Measurements from ENCODE around the gene PSMB3.

The PSMB3 gene

DNA sequence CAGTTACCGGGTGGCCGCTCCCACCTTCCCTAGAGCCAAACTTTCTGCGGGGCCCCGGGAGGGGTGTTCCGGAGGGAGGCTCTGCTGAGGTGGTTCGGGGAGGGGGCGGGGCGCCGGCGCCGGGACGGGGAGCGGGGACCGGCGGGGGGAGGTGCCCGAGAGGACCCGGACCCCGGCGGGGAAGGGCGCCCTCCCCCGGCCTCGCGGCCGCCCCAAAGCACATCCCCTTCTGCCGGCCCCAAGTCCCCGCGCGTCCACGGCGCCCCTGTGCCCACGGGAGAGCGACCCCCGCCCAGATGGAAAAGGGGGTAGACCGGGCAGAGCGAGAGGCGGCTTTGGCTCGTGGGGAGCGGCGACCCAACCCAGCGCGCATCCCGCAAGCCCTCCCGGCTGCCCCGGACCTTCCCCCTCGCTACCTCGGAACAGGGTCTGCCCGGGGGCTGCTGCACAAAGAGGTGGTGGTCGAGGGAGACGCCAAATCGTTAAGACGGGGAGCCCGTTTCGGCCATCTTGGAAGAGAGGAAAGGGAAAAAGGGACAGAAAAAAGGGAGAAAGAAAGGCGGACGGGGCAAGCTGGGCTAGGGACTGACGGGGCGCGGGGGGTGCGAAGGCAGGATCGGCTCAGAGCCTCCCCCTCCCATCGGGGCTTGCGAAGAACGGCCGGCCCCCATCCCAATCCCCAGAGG lies 4.9 kb upstream of the PSMB3 start:
- TF ChIP-seq POLR2AphosphoS5 (IDR thresholded peaks at IDR 0.05; ENCODE audit: low read depth, low read length) = no peak
- TF ChIP-seq POLR2A (IDR thresholded peaks at IDR 0.05; ENCODE audit: low read depth, low read length) = no peak
- no peak for TF ChIP-seq TAF1 (IDR thresholded peaks at IDR 0.05; ENCODE audit: borderline replicate concordance, low read depth, low read length)
- DNase-seq (ENCODE audit: insufficient read length) = peak; percentile 43
- FAIRE-seq = no peak

DNA sequence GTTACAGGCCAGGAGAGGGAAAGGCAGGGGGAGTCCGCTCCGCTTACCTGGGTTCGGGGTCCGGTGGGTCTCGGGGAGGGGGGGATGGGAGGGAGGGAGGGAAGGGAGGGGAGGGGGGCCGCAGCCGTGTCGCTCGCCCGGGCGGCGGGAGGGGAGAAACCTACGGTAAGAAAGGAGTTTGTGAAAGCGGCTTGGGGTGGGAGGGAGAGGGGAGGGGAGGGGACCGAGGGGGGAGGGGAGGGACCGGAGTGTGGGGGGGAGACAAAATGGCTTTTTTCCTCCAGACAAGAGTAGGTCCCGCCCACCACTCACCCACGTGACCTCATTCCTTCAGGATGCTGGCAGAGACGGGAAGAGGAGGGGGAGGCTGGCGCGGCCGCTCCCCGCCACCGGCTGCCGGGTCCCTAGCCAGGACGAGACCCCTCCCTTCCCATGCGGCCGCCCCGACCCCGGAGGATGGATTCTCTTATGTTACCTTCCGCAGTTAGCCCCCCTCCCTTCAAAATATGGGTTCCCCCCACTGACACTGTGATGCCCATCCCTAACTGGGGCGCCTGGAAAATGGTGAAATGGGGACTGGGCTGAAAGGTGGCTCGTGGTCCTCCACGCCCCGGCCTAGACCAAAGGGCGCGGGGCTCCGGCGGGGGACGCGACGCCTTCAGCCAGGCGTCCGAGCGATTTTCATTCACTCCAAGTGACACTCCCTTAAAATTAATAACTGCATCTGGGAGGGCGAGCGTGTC lies 4.2 kb upstream of the PSMB3 start, which contains the start of gene PCGF2:
Gene PCGF2, minus strand, starts transcription at position 188 of the 743 bp plus-strand sequence. CDS start 7,934 bp downstream, outside the sequence.
- FAIRE-seq (no peak), DNase-seq (ENCODE audit: insufficient read length) (no peak)
- TF ChIP-seq TAF1 (IDR thresholded peaks at IDR 0.05; ENCODE audit: borderline replicate concordance, low read depth, low read length) (no peak), POLR2A (IDR thresholded peaks at IDR 0.05; ENCODE audit: low read depth, low read length) (no peak), POLR2AphosphoS5 (IDR thresholded peaks at IDR 0.05; ENCODE audit: low read depth, low read length) (no peak)

DNA sequence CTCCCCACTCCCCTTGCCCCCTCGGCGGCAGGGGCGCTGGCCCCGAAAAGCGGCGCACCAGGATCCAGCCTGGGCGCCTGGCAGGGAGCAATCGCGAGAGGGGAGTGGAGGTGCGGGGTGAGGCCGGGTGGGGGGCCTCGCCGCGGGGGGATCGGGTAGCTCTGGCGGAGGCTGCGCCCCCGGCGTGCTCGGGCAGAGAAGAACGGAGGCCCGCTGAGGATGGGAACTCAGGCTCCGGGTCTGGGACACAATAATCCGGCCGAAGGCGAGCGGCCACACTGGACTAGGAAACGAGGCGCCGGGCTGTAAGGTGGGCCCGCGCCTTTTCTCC lies 3.7 kb upstream of the PSMB3 start:
- FAIRE-seq (no peak), DNase-seq (ENCODE audit: insufficient read length) (no peak)
- TF ChIP-seq POLR2A (IDR thresholded peaks at IDR 0.05; ENCODE audit: low read depth, low read length) = no peak
- TF ChIP-seq POLR2AphosphoS5 (IDR thresholded peaks at IDR 0.05; ENCODE audit: low read depth, low read length) = no peak

GRCh38 chr17:38749223-38750043 lies 3.1 kb upstream of the PSMB3 start:
- DNase-seq (ENCODE audit: insufficient read length) = no peak
- no peak for TF ChIP-seq POLR2A (IDR thresholded peaks at IDR 0.05; ENCODE audit: low read depth, low read length)
- no peak for TF ChIP-seq POLR2AphosphoS5 (IDR thresholded peaks at IDR 0.05; ENCODE audit: low read depth, low read length)
- no peak for TF ChIP-seq TAF1 (IDR thresholded peaks at IDR 0.05; ENCODE audit: borderline replicate concordance, low read depth, low read length)
- no peak for FAIRE-seq

- TF ChIP-seq TAF1 (IDR thresholded peaks at IDR 0.05; ENCODE audit: borderline replicate concordance, low read depth, low read length) = no peak
- TF ChIP-seq POLR2AphosphoS5 (IDR thresholded peaks at IDR 0.05; ENCODE audit: low read depth, low read length) = no peak
- no peak for TF ChIP-seq POLR2A (IDR thresholded peaks at IDR 0.05; ENCODE audit: low read depth, low read length)
- FAIRE-seq (no peak), DNase-seq (ENCODE audit: insufficient read length) (no peak)
Observed at GRCh38 chr17:38750044-38750311, 2.6 kb upstream of the PSMB3 start.

DNA sequence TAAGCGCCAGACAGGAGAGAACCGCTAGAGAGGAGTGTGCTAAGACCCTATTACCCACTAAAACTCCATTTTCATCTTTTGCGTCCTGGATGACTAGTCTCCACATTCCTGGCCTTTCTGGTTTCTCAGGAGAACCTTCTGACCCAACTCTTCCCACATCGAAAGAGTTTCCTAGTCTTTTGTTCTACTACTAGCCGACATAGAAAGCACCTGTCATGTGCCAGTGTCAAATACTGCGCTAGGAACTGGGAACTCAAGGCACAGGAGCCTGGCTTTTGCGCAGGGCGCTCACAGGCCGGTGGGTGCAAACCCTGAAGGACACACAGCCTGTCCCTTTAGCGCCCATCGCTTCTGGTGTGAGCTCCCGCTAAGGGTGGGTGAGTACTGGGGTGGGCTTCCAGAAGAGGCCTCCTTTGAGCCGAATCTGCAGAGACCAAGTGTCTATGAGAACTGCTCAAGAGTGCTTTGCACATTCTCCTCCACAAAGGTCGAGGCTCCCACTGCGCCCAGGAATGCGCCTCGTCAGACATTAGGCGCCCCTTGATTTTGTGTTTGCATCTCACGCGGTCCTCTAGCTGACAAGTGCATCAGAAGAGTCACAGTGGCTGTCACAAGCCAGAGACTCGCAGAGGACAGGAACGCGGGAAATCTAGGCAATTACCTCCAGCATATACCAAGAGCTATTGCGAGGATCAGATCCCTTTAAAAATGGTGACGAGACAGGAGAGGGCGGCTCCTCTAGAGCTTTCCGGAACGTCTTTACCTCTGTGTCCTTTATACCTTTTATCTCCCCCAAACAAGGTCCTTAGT lies 2.0 kb upstream of the PSMB3 start:
- TF ChIP-seq TAF1 (IDR thresholded peaks at IDR 0.05; ENCODE audit: borderline replicate concordance, low read depth, low read length) (no peak), POLR2AphosphoS5 (IDR thresholded peaks at IDR 0.05; ENCODE audit: low read depth, low read length) (no peak), POLR2A (IDR thresholded peaks at IDR 0.05; ENCODE audit: low read depth, low read length) (no peak)
- FAIRE-seq = no peak
- DNase-seq (ENCODE audit: insufficient read length) = no peak

DNA sequence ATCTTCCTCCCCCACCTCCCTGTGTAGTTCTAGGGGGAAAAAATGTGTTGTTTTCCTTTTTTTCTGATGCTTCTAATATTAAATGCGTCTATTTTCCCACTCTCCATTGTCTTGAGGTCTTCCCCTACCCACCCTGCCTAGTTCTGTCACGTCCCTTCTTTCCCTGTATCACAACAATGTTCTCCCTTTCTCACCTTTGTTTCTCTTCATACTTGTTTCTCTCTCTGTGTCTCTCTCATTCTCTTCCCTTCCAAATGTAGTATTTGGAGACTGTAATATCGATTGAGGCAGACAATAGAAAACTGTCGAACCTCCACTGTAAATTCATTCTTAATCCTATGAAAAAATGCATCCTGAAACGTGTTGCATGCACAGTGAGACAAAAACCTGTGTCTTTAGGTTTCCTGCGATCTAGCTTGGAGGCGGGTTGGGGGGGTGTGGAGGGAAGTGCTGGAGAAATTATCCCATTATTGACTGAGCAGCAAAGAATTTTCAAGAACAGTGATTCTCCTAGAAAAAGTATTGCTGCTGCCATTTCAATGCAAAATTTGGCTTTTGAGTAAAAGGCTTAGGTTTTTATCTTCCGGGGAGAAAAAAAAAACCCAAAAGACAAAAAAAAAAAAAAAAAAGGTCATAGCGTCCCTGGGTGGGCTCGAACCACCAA lies 1.3 kb upstream of the PSMB3 start:
- DNase-seq (ENCODE audit: insufficient read length) (no peak), FAIRE-seq (no peak)
- no peak for TF ChIP-seq POLR2A (IDR thresholded peaks at IDR 0.05; ENCODE audit: low read depth, low read length)
- TF ChIP-seq POLR2AphosphoS5 (IDR thresholded peaks at IDR 0.05; ENCODE audit: low read depth, low read length) = no peak
- TF ChIP-seq TAF1 (IDR thresholded peaks at IDR 0.05; ENCODE audit: borderline replicate concordance, low read depth, low read length) = no peak

- DNase-seq (ENCODE audit: insufficient read length) (no peak), FAIRE-seq (no peak)
- TF ChIP-seq POLR2AphosphoS5 (IDR thresholded peaks at IDR 0.05; ENCODE audit: low read depth, low read length) (no peak; the same call in 1 of the 2 replicates), POLR2A (IDR thresholded peaks at IDR 0.05; ENCODE audit: low read depth, low read length) (peak; percentile 58)
Observed at GRCh38 chr17:38751808-38752307, 683 bp upstream of the PSMB3 start.

- TF ChIP-seq POLR2AphosphoS5 (IDR thresholded peaks at IDR 0.05; ENCODE audit: low read depth, low read length) = no peak
- no peak for TF ChIP-seq POLR2A (IDR thresholded peaks at IDR 0.05; ENCODE audit: low read depth, low read length)
- no peak for TF ChIP-seq TAF1 (IDR thresholded peaks at IDR 0.05; ENCODE audit: borderline replicate concordance, low read depth, low read length)
- no peak for FAIRE-seq
Observed at GRCh38 chr17:38753071-38753506, 548 bp downstream of the PSMB3 start.

DNA sequence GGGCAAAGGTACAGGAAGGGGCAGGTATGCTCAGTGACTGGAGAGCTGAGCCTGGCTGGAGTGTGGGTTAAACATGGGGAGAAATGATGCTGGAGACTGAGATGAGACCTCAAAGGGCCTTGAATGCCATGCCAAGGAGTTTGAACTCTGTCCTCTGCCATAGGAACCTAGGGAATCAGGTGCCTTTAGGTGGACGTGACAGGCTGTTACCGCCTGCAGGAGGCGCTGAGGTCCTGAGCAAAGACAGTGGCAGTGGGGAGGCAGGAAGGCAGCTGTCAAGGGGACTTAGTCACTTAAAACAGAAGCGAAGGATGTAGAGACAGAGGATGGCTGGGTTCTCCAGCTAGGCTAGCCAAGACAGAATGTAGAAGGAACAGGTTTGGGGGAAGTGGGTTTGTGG lies 9.1 kb downstream of the PSMB3 start:
- DNase-seq (ENCODE audit: insufficient read length) (no peak), FAIRE-seq (no peak)
- TF ChIP-seq POLR2AphosphoS5 (IDR thresholded peaks at IDR 0.05; ENCODE audit: low read depth, low read length) (no peak), TAF1 (IDR thresholded peaks at IDR 0.05; ENCODE audit: borderline replicate concordance, low read depth, low read length) (no peak), POLR2A (IDR thresholded peaks at IDR 0.05; ENCODE audit: low read depth, low read length) (no peak)

More at GRCh38 chr17:38753071-38753506, 548 bp downstream of the PSMB3 start:
- no peak for DNase-seq (ENCODE audit: insufficient read length)

Data from GM12892 (cell line).